HEK293T (cell line): ENCODE data around the gene NT5C2.

Source experiments
- CTCF ChIA-PET: fragments of 350-600 bp; formaldehyde crosslinking; extraction: SDS; loops from one replicate; lab custom pipeline; 2021; ENCODE audit warnings: antibody characterized with exemption, inconsistent platforms; lab: Yijun Ruan, JAX
- POLR2A ChIA-PET: fragments of 350-600 bp; formaldehyde crosslinking; extraction: SDS; loops from one replicate; lab custom pipeline; 2020; ENCODE audit warnings: antibody characterized with exemption, inconsistent platforms; lab: Yijun Ruan, JAX
- DNase-seq: peaks from one replicate; pipeline ENCODE4 v3.0.0; 2012; ENCODE audit warnings: mixed read lengths; ENCODE audit errors: extremely low spot score
- ARNT ChIP-seq: fragments of 450-650 bp; IDR thresholded peaks from 2 replicates; pipeline ENCODE4 v1.6.1; 2017; ENCODE audit warnings: mild to moderate bottlenecking
- BHLHE40 ChIP-seq: fragments of 450-650 bp; IDR thresholded peaks from 2 replicates; pipeline ENCODE4 v1.6.1; 2016; ENCODE audit warnings: mild to moderate bottlenecking, moderate library complexity, borderline replicate concordance
- CTBP1 ChIP-seq: fragments of 450-650 bp; IDR thresholded peaks from 2 replicates; pipeline ENCODE4 v1.6.1; 2016; ENCODE audit warnings: borderline replicate concordance
- ELF4 ChIP-seq: fragments of 450-650 bp; IDR thresholded peaks from 2 replicates; pipeline ENCODE4 v1.6.1; 2017; ENCODE audit warnings: antibody characterized with exemption
- FOXA1 ChIP-seq: fragments of 450-650 bp; IDR thresholded peaks from 2 replicates; pipeline ENCODE4 v1.6.1; 2016; ENCODE audit warnings: mild to moderate bottlenecking
- FOXK2 ChIP-seq: fragments of 450-650 bp; IDR thresholded peaks from 2 replicates; pipeline ENCODE4 v1.6.1; 2016; ENCODE audit warnings: mild to moderate bottlenecking
- FOXM1 ChIP-seq: fragments of 450-650 bp; IDR thresholded peaks from 2 replicates; pipeline ENCODE4 v1.6.1; 2017; ENCODE audit warnings: mild to moderate bottlenecking, borderline replicate concordance
- HDGF ChIP-seq: fragments of 450-650 bp; IDR thresholded peaks from 2 replicates; pipeline ENCODE4 v1.6.1; 2017; ENCODE audit warnings: antibody characterized with exemption, borderline replicate concordance
- L3MBTL2 ChIP-seq: fragments of 450-650 bp; conservative IDR thresholded peaks from 2 replicates; pipeline ENCODE4 v1.6.1; 2016; ENCODE audit warnings: mild to moderate bottlenecking
- LEF1 ChIP-seq: fragments of 450-650 bp; IDR thresholded peaks from 2 replicates; pipeline ENCODE4 v1.6.1; 2017; ENCODE audit warnings: mild to moderate bottlenecking, borderline replicate concordance
- NFRKB ChIP-seq: fragments of 450-650 bp; IDR thresholded peaks from 2 replicates; pipeline ENCODE4 v1.6.1; 2016; ENCODE audit warnings: mild to moderate bottlenecking, moderate library complexity
- SP1 ChIP-seq: fragments of 450-650 bp; IDR thresholded peaks from 2 replicates; pipeline ENCODE4 v1.6.1; 2017
- SUZ12 ChIP-seq: fragments of 450-650 bp; IDR thresholded peaks from 2 replicates; pipeline ENCODE4 v1.6.1; 2016; ENCODE audit warnings: mild to moderate bottlenecking
- TARDBP ChIP-seq: fragments of 450-650 bp; IDR thresholded peaks from 2 replicates; pipeline ENCODE4 v1.6.1; 2016
- ZNF384 ChIP-seq: fragments of 450-650 bp; IDR thresholded peaks from 2 replicates; pipeline ENCODE4 v1.6.1; 2016
- TF ChIP-seq, protein P1 (sequence below): fragments of 450-650 bp; IDR thresholded peaks from 2 replicates; pipeline ENCODE4 v1.6.1; 2016

The NT5C2 gene

DNA sequence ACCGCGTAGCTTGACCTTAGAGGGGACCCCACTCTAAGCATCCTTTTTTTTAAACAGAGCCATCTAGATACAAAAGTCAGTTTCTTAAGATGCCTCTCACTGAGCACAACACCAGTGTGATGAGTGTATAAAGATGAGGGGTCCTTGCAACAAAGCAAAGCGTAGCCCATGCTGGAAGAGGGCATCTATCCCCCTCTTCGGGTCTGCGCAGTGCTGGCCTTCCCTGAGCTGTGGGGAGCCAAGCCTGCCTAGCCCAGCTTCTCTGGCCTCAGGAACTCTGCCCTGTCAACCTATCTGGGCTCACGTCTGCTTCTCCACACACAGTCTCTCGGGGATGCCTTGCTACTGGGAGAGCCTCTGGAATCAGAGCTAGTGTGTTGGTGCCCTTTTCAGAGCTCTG is 114.0 kb downstream of the NT5C2 start:
- no peak for DNase-seq
- ChIA-PET POLR2A (interaction anchor here (0.7 kb wide), 1 partner anchor 9 kb away, joined by 3 read pairs; no protein-coding TSS in a partner anchor), CTCF (interaction anchor here (1.7 kb wide), 1 partner anchor 165 kb away, joined by 4 read pairs; no protein-coding TSS in a partner anchor)
- TF ChIP-seq BHLHE40 (no peak), HDGF (no peak), NFRKB (no peak), ELF4 (no peak), FOXA1 (no peak), FOXM1 (no peak), L3MBTL2 (no peak), ARNT (no peak)
- TF ChIP-seq, protein P1, sequence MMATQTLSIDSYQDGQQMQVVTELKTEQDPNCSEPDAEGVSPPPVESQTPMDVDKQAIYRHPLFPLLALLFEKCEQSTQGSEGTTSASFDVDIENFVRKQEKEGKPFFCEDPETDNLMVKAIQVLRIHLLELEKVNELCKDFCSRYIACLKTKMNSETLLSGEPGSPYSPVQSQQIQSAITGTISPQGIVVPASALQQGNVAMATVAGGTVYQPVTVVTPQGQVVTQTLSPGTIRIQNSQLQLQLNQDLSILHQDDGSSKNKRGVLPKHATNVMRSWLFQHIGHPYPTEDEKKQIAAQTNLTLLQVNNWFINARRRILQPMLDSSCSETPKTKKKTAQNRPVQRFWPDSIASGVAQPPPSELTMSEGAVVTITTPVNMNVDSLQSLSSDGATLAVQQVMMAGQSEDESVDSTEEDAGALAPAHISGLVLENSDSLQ: no peak

DNA sequence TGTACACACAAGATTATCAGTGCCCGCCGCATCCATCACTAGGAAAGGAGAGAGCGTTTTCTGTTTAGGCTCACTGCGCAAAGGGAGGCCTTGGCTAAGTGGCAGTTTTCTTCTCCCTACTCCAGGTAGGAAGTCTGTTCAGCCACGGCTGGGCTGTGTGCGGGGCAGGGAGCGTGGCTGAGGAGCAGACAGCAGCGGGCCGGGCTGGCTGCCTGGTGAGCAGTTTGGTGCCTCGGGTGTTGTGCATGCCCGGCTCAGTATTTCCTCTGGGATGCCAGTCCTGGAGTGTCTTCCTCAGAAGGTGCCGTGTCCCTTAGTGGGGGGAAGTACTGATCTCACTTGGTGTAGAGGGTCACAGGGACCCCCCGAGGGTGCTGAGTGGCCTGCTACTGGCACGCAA is 114.4 kb downstream of the NT5C2 start:
- ChIA-PET POLR2A (no interaction called here), CTCF (interaction anchor here (1.7 kb wide), 1 partner anchor 166 kb away, joined by 4 read pairs; no protein-coding TSS in a partner anchor)
- no peak for DNase-seq
- no peak for TF ChIP-seq BHLHE40
- no peak for TF ChIP-seq FOXA1
- no peak for TF ChIP-seq SP1
- TF ChIP-seq NFRKB: no peak
- TF ChIP-seq ARNT: no peak
- no peak for TF ChIP-seq L3MBTL2
- no peak for TF ChIP-seq SUZ12

DNA sequence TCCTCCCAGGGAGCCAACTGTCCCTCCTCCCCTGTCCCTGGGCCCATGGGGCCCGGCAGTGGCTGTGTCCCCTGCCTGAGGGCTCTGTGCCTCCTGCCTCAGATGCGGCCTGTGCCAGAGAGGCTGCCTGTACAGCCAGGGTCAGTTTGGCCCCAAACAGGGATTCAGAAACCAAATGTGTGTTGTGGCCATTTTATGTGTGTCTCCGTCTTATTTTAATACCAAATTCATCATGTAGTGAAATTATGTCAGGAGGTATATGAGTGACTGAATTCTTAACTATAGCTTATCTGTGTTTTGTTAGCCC is 114.8 kb downstream of the NT5C2 start:
- TF ChIP-seq SP1 (no peak), FOXK2 (no peak), CTBP1 (no peak), HDGF (no peak), ELF4 (no peak), FOXA1 (no peak), LEF1 (no peak)
- ChIA-PET POLR2A (no interaction called here), CTCF (interaction anchor here (0.6 kb wide), 1 partner anchor 166 kb away, joined by 4 read pairs; no protein-coding TSS in a partner anchor)
- no peak for DNase-seq

DNA sequence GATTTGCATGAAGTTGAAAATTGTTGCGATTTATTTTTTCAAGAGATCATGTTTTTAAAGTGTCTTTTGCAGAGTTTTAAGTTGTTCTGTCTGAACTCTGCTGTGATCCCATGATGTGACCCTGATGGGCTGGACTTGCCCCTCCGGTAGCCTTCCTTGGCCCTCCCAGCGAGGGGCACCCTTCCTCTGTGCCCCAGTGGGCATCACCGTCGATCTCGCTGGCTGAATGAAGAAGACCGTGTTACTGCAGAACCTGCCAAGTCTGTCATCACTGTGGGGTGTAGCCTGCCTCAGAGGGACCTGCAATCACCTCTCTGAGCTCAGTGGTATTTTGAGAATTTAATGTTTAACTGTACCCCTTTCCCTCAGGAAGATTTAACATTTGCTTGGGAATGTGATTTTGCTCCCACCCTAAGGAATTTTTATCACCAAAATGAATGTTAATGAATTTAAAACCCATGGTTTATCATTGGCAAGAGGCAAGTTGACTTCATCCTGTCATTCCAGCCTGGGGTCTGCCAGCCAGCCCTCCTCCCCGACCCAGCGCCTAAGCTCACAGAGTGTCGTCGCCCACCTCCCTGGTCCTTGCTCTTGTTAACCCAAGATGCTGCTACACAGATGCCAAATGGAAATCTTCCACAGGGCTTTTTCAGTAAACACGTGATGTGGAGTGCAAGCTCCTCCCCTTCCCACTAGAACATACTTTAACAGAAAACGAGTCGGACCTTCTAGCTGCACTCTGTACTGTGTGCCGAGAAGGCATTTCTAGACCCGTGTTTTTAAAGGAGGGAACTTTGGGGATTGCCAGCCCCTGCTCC is 115.4 kb downstream of the NT5C2 start:
- no peak for DNase-seq
- ChIA-PET CTCF (interaction anchor here (0.6 kb wide), 1 partner anchor 167 kb away, joined by 4 read pairs; no protein-coding TSS in a partner anchor), POLR2A (no interaction called here)
- TF ChIP-seq ARNT (no peak), FOXK2 (no peak), NFRKB (no peak), ELF4 (no peak), L3MBTL2 (no peak), FOXA1 (no peak)

DNA sequence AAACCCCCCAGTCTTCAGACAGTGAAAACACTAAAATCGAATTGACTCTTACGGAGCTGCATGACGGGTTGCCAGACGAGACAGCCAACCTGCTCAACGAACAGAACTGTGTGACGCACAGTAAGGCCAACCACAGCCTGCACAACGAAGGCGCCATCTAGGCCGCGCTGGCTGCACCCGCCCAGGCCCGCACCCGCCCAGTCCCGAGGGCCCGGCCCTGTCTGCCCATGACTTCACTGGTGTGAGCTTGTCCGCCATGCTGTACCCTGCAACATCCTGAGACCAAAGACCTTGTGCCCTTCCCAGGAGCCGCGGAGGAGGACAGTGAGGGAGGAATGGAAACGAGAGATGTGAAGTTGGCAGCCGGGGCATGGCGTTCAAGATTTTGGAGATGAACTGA is 116.1 kb downstream of the NT5C2 start:
- POLR2A ChIA-PET: no interaction called here

DNA sequence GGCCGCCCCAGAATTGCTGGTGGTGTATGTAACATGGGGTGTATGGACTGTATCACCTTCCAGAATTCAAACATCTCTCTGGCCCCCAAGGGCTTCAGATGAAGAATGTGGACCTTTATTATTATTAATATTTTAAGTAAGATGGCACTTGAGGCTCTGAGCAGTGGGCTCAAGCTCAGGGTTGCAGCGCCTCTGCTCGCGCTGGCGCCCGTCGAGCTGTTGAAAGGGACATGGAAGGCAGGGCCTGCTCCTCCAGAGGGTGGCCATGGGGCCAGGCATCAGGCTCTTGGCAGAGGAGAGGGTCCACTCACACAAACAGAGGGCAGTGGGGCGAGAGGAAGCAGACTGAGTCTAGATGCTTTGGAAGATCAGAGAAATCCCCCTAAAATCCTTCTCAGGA is 120.2 kb downstream of the NT5C2 start:
- TF ChIP-seq TARDBP: no peak
- no peak for TF ChIP-seq ELF4
- DNase-seq: no peak
- CTCF ChIA-PET: interaction anchor here (0.5 kb wide), 1 partner anchor 228 kb away, joined by 3 read pairs; no protein-coding TSS in a partner anchor
- POLR2A ChIA-PET: no interaction called here

More for the DNA sequence above, 116.1 kb downstream of the NT5C2 start:
- CTCF ChIA-PET: no interaction called here
- no peak for TF ChIP-seq BHLHE40
- no peak for TF ChIP-seq NFRKB
- TF ChIP-seq FOXM1: no peak
- TF ChIP-seq SUZ12: no peak
- no peak for TF ChIP-seq L3MBTL2
- TF ChIP-seq ZNF384: no peak
- TF ChIP-seq SP1: no peak
- TF ChIP-seq FOXA1: no peak
- no peak for TF ChIP-seq FOXK2
- TF ChIP-seq CTBP1: no peak
- no peak for TF ChIP-seq HDGF
- TF ChIP-seq ELF4: no peak
- no peak for TF ChIP-seq TARDBP
- no peak for TF ChIP-seq LEF1
- TF ChIP-seq, protein P1: no peak
- TF ChIP-seq ARNT: no peak
- no peak for DNase-seq

DNA sequence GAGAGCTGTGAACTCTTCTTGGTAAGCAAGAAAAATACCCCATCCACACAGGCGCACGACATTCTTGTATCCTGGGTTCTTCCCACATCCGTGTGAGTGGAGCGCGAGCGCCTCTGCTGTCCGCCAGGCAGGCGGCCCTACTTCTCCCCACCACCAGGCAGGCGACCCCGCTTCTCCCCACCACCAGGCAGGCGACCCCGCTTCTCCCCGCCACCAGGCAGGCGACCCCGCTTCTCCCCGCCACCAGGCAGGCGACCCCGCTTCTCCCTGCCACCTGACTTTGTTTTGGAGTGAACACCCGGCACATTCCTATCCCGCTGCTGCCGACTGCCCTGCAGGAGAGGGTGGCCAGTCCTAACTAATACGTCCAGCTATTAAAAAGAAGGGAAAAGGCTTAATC is 120.8 kb downstream of the NT5C2 start:
- CTCF ChIA-PET: no interaction called here

More for the DNA sequence above, 120.8 kb downstream of the NT5C2 start:
- DNase-seq: no peak
- POLR2A ChIA-PET: no interaction called here
- TF ChIP-seq BHLHE40: no peak
- TF ChIP-seq SP1: no peak
